Epithelial cell of esophagus (primary cell): Measurements from ENCODE around the gene C19orf44.
A peak's percentile ranks its signal among the peaks of the same experiment; 100 is the strongest.

Experiments used
- DNase-seq: peaks from one replicate; pipeline ENCODE4 v3.0.0; 2010; ENCODE audit warnings: low read depth
- H3K4me3 ChIP-seq: 2 replicates; pipeline ENCODE4 v1.5.1; 2011; ENCODE audit warnings: mild to moderate bottlenecking, low read length, control low read depth
- TF ChIP-seq, protein P1 (sequence below): IDR thresholded peaks from 2 replicates; pipeline ENCODE4 v1.5.1; 2011; ENCODE audit warnings: low read depth, mild to moderate bottlenecking, low read length, control low read depth, inconsistent platforms; ENCODE audit not compliant: insufficient read depth; ENCODE audit errors: missing control alignments

Gene C19orf44

DNA sequence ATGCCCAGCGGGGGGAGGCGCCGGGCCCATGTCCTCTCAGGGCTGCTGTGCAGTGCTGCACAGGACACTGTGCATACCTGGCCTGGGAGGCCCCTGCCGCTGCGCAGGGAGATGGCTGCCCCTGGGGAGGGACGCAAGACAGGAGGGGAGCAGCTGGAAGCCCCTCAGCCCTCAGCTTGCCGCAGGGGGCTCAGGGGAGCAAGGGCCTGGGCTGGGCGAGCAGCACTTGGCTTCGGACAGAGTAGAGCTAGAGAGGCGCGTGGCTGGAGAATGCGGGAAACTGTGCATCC, 35.1 kb downstream of the C19orf44 start:
- TF ChIP-seq, protein P1, sequence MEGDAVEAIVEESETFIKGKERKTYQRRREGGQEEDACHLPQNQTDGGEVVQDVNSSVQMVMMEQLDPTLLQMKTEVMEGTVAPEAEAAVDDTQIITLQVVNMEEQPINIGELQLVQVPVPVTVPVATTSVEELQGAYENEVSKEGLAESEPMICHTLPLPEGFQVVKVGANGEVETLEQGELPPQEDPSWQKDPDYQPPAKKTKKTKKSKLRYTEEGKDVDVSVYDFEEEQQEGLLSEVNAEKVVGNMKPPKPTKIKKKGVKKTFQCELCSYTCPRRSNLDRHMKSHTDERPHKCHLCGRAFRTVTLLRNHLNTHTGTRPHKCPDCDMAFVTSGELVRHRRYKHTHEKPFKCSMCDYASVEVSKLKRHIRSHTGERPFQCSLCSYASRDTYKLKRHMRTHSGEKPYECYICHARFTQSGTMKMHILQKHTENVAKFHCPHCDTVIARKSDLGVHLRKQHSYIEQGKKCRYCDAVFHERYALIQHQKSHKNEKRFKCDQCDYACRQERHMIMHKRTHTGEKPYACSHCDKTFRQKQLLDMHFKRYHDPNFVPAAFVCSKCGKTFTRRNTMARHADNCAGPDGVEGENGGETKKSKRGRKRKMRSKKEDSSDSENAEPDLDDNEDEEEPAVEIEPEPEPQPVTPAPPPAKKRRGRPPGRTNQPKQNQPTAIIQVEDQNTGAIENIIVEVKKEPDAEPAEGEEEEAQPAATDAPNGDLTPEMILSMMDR = no peak
- no peak for DNase-seq
- H3K4me3 ChIP-seq = no peak overlapping the region

- TF ChIP-seq, protein P1 = no peak
These were observed 36.4 kb downstream of the C19orf44 start for GRCh38 chr19:16532440-16533234.

DNA sequence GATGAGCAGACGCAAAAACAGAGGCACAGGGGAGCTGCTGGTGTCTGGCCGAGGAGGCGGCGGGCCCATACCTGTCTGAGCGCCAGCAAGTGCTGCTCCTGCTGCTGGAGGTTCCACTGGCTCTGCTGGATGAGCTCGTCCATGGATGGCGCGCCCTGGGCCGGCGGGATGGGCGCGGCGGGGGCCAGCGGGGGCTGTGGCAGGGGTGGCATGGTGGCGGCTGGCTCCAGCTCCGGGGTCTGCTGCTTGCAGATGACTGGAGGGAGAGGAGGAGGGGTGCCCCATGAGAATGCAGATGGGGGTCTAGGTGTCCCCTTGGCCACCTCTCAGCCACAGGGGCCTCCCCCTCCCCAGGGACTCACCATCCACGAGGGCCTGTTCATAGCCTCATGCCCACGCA, 39.2 kb downstream of the C19orf44 start:
- no peak overlapping the region for H3K4me3 ChIP-seq
- no peak for DNase-seq
- TF ChIP-seq, protein P1 = no peak

More at GRCh38 chr19:16532440-16533234, 36.4 kb downstream of the C19orf44 start:
- DNase-seq = no peak
- no peak overlapping the region for H3K4me3 ChIP-seq

DNA sequence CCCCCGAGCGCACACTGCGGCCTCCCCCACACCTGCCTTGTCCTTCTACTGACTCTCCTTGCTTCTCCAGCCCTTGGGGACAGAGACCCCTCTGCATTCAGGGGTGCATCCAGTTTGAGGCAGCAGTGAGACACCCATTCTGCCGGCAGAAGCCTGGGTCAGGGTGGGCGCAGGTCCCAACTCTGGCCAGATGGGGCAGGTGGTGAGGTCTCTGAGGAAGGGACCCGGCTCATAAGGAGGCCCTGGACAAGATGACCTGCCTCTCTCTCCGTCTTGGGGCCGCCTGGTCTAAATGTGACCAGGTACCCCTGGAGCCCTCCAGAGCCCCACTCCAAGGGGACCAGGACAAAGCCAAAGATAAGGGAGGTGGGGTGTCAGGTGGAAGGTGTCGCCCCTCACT, 39.9 kb downstream of the C19orf44 start:
- no peak overlapping the region for H3K4me3 ChIP-seq
- TF ChIP-seq, protein P1 = no peak
- DNase-seq = no peak

DNA sequence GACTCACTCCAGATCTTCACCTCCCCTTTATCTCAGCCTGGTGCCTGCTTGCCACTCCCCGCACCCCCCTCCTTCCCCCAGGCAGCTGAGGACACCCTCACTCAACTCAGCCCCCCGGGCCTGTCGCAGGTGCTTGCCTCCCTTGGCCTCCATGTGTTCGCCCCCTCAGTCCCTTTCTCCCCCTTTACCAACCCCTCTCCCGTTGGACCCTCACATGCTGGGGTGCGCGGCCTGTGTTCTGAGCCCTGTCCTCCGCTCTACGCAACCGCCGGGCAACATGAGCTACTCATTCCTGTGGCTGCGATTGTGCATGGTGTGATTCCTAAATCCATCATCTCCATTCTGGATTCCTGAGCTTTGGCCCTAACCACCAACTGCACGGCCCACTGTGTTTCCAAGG, 40.9 kb downstream of the C19orf44 start:
- DNase-seq = no peak
- no peak overlapping the region for H3K4me3 ChIP-seq
- TF ChIP-seq, protein P1 = no peak

DNA sequence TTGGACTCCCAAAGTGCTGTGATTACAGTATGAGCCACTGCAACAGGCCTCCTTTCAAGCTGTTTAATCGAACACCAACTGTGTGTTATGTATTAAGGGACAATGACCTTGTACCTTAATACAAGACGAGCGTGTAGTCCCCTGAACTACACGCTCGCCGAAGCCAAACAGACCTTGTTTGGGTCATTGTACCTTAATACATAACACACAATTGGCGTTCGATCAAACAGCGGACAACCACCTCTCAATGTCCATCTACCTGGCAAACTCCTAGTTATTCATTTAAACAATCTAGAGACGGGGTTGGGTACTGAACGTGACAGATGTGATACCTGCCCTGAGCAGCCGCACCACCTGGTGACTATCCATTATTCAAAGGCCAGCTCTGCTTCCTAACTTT, 44.8 kb downstream of the C19orf44 start:
- H3K4me3 ChIP-seq = peak overlapping the region; percentile 94
- TF ChIP-seq, protein P1 = no peak

DNA sequence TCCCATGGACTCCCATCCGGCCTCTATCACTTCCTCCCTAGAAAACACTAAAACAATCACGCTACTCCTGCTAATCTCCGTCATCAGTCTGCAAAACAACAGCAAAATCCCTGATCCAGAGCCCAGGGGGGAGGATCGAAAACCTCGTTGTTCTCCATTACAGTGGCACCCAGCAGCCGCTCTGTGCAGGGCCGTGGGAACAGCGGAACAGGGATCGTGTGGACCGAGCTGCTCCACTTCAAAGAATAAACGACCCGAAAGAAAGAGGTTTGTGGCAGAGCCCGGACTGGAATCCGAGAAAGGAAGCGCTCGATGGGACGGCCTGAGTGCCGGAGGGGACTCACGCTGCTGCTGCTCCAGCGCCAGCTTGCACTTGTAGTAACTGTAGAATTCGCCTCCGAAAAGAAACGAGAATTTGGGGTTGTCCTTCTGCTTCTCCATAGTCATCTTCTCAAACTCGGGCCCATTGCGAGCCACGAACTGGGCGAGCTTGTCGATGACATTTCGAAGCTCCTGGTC, 45.4 kb downstream of the C19orf44 start:
- DNase-seq = peak; percentile 31
- H3K4me3 ChIP-seq = peak overlapping the region; percentile 94
- TF ChIP-seq, protein P1 = no peak

More for the DNA sequence above, 44.8 kb downstream of the C19orf44 start:
- no peak for DNase-seq
